ENCODE measurements around the gene AP1B1. TPM values are rescaled to one million over a fixed set of nuclear protein-coding genes. Genes with fewer than 3 reads are reported as not detected.

Gene AP1B1
- polyA plus RNA-seq, 1 donor (not counting 4 experiments of a cell fraction or from before 2014, with no cell fraction given): 55.3 TPM

- H3K9me1 ChIP-seq (ENCODE audit: control insufficient read depth, extremely low read depth, insufficient read depth, low read length): no peaks in the 10 kb centered on the region
- dilution Hi-C loops (cut with MboI; ENCODE audit: extremely low pct_ligation_motif_present, low sequenced_read_pairs): no loop called here
Observed at GRCh38 chr22:29313576-29314466, 74.5 kb downstream of the AP1B1 start.

GRCh38 chr22:29313126-29313575 is 75.2 kb downstream of the AP1B1 start:
- H3K9ac ChIP-seq (ENCODE audit: control insufficient read depth, extremely low read depth, insufficient read depth, low read length): no peak overlapping the region
- TF ChIP-seq EZH2 (IDR thresholded peaks at IDR 0.05; ENCODE audit: low read length): no peak
- peak; percentile 69 to 83 (median 77) for TF ChIP-seq CTCF (optimal IDR thresholded peaks at IDR 0.05 in 1 of 3, IDR thresholded peaks at IDR 0.05 in 1 of 3, conservative IDR thresholded peaks at IDR 0.05 in 1 of 3; ENCODE audit: extremely low read depth in 1 of 3, insufficient read depth in 2 of 3, low read length in 3 of 3)
- dilution Hi-C loops (cut with MboI; ENCODE audit: extremely low pct_ligation_motif_present, low sequenced_read_pairs): no loop called here

More at GRCh38 chr22:29313576-29314466, 74.5 kb downstream of the AP1B1 start:
- Histone ChIP-seq H3K9ac (ENCODE audit: control insufficient read depth, extremely low read depth, insufficient read depth, low read length) (no peak overlapping the region), H3K27me3 (ENCODE audit: control insufficient read depth, extremely low read depth, insufficient read depth, low read length) (peaks cover 42% of the 10 kb centered on the region), H3K4me1 (ENCODE audit: control insufficient read depth, extremely low read depth, insufficient read depth, low read length) (peaks cover 31% of the 10 kb centered on the region), H4K20me1 (ENCODE audit: control insufficient read depth, extremely low read depth, insufficient read depth, low read length) (peaks cover 7% of the 10 kb centered on the region), H3K9me3 (ENCODE audit: control insufficient read depth, low read depth, low read length) (no peaks in the 10 kb centered on the region), H2AFZ (ENCODE audit: control insufficient read depth, low read length) (no peak overlapping the region), H3K79me2 (ENCODE audit: control insufficient read depth, insufficient read depth, low read length) (peaks cover 15% of the 10 kb centered on the region), H3K4me2 (ENCODE audit: control insufficient read depth, extremely low read depth, insufficient read depth, low read depth, low read length) (peak overlapping the region; percentile 8), H3K27ac (ENCODE audit: control insufficient read depth, insufficient read depth, low read length) (no peak overlapping the region), H3K4me3 (ENCODE audit: control insufficient read depth in 2 of 3, extremely low read depth in 1 of 3, insufficient read depth in 2 of 3, low read depth in 1 of 3, low read length in 3 of 3) (no peak overlapping the region), H3K36me3 (ENCODE audit: control insufficient read depth in 2 of 2, extremely low read depth in 1 of 2, insufficient read depth in 2 of 2, low read length in 2 of 2) (peaks cover 5 to 20% of the 10 kb centered on the region in 2 experiments)
- DNase-seq (ENCODE audit: low read depth, low spot score): no peak
- TF ChIP-seq EZH2 (IDR thresholded peaks at IDR 0.05; ENCODE audit: low read length) (no peak), CTCF (optimal IDR thresholded peaks at IDR 0.05 in 1 of 3, IDR thresholded peaks at IDR 0.05 in 1 of 3, conservative IDR thresholded peaks at IDR 0.05 in 1 of 3; ENCODE audit: extremely low read depth in 1 of 3, insufficient read depth in 2 of 3, low read length in 3 of 3) (no peak)
- no peak for FAIRE-seq

More at GRCh38 chr22:29313126-29313575, 75.2 kb downstream of the AP1B1 start:
- peaks cover 7% of the 10 kb centered on the region for H4K20me1 ChIP-seq (ENCODE audit: control insufficient read depth, extremely low read depth, insufficient read depth, low read length)
- H3K27me3 ChIP-seq (ENCODE audit: control insufficient read depth, extremely low read depth, insufficient read depth, low read length): peaks cover 42% of the 10 kb centered on the region
- H3K9me3 ChIP-seq (ENCODE audit: control insufficient read depth, low read depth, low read length): no peaks in the 10 kb centered on the region
- peaks cover 38% of the 10 kb centered on the region for H3K4me1 ChIP-seq (ENCODE audit: control insufficient read depth, extremely low read depth, insufficient read depth, low read length)
- no peak overlapping the region for H3K4me3 ChIP-seq (ENCODE audit: control insufficient read depth in 2 of 3, extremely low read depth in 1 of 3, insufficient read depth in 2 of 3, low read depth in 1 of 3, low read length in 3 of 3)
- FAIRE-seq (no peak), DNase-seq (ENCODE audit: low read depth, low spot score) (no peak)
- H3K9me1 ChIP-seq (ENCODE audit: control insufficient read depth, extremely low read depth, insufficient read depth, low read length): no peaks in the 10 kb centered on the region
- no peak overlapping the region for H2AFZ ChIP-seq (ENCODE audit: control insufficient read depth, low read length)
- H3K36me3 ChIP-seq (ENCODE audit: control insufficient read depth in 2 of 2, extremely low read depth in 1 of 2, insufficient read depth in 2 of 2, low read length in 2 of 2): peaks cover 5 to 20% of the 10 kb centered on the region in 2 experiments
- peaks cover 15% of the 10 kb centered on the region for H3K79me2 ChIP-seq (ENCODE audit: control insufficient read depth, insufficient read depth, low read length)
- no peak overlapping the region for H3K4me2 ChIP-seq (ENCODE audit: control insufficient read depth, extremely low read depth, insufficient read depth, low read depth, low read length)
- H3K27ac ChIP-seq (ENCODE audit: control insufficient read depth, insufficient read depth, low read length): no peak overlapping the region

Measured in keratinocyte (primary cell).